Measurements from ENCODE around the gene GSTM1. TPM values are rescaled to one million over a fixed set of nuclear protein-coding genes. Genes with fewer than 3 reads are reported as not detected.
"Not testable (repeated sequence)": the region's sequence is repeated elsewhere in the genome, so short reads cannot be mapped to it uniquely, and the experiment has no call there.

Gene GSTM1
- total and polyA plus RNA-seq, 2 donors (not counting 1 experiment from before 2014, with no cell fraction given), result 30.5 to 40.0 TPM

GRCh38 chr1:109702940-109703339 lies 15.3 kb downstream of the GSTM1 start:
- CTCF ChIA-PET; ATAC-seq (ENCODE audit: low read depth); H3K4me3 Mint-ChIP-seq; H2AFZ ChIP-seq (ENCODE audit: insufficient read depth, low read depth, low read length, poor library complexity, severe bottlenecking); H3K4me3 ChIP-seq (ENCODE audit: control extremely low read depth in 1 of 5, extremely low read depth in 1 of 5, insufficient read depth in 1 of 5, low read depth in 2 of 5, low read length in 4 of 5); H3K27ac Mint-ChIP-seq; DNase-seq; POLR2A ChIA-PET; H3K36me3 ChIP-seq (replicated peaks in 1 of 2; ENCODE audit: control extremely low read depth in 1 of 2, control insufficient read depth in 1 of 2, extremely low read depth in 1 of 2, insufficient read depth in 2 of 2, low read length in 1 of 2); H3K9ac ChIP-seq (ENCODE audit: low read length); H4K20me1 ChIP-seq (ENCODE audit: control insufficient read depth, insufficient read depth, low read length, poor library complexity, severe bottlenecking); H3K4me2 ChIP-seq (replicated peaks; ENCODE audit: low read depth, low read length, poor library complexity, severe bottlenecking); H3K79me2 ChIP-seq (ENCODE audit: control insufficient read depth, insufficient read depth, low read length); H3K4me1 Mint-ChIP-seq; H3K4me1 ChIP-seq (ENCODE audit: control insufficient read depth in 2 of 2, insufficient read depth in 2 of 2, low read length in 2 of 2); H3K27ac ChIP-seq (ENCODE audit: low read length in 2 of 2); H3K9me3 ChIP-seq (ENCODE audit: control extremely low read depth in 1 of 3, control insufficient read depth in 2 of 3, insufficient read depth in 1 of 3, low read length in 2 of 3); H3K27me3 ChIP-seq (replicated peaks in 1 of 4; ENCODE audit: control extremely low read depth in 1 of 4, control insufficient read depth in 3 of 4, insufficient read depth in 4 of 4, low read length in 3 of 4); intact Hi-C loops (cut with micrococcal nuclease); H3K9me3 Mint-ChIP-seq (ENCODE audit: insufficient read depth); H3K27me3 Mint-ChIP-seq: not testable (repeated sequence)
- WGBS (ENCODE audit: insufficient coverage), result 20% methylated on average over 1 of the region's 3 CpGs

GRCh38 chr1:109704173-109704572 lies 16.6 kb downstream of the GSTM1 start:
- no peak for TF ChIP-seq EZH2 (IDR thresholded peaks at IDR 0.05; ENCODE audit: borderline replicate concordance, insufficient read depth, low read depth, low read length, poor library complexity, severe bottlenecking)
- no peak for TF ChIP-seq CTCF (IDR thresholded peaks at IDR 0.05)
- Histone ChIP-seq H3K27me3 (replicated peaks in 1 of 4; ENCODE audit: control extremely low read depth in 1 of 4, control insufficient read depth in 3 of 4, insufficient read depth in 4 of 4, low read length in 3 of 4) (no peaks in the 10 kb centered on the region), H3K4me1 (ENCODE audit: control insufficient read depth in 2 of 2, insufficient read depth in 2 of 2, low read length in 2 of 2) (no peaks in the 10 kb centered on the region), H3K79me2 (ENCODE audit: control insufficient read depth, insufficient read depth, low read length) (no peaks in the 10 kb centered on the region), H3K36me3 (replicated peaks in 1 of 2; ENCODE audit: control extremely low read depth in 1 of 2, control insufficient read depth in 1 of 2, extremely low read depth in 1 of 2, insufficient read depth in 2 of 2, low read length in 1 of 2) (no peaks in the 10 kb centered on the region), H3K9me3 (ENCODE audit: control extremely low read depth in 1 of 3, control insufficient read depth in 2 of 3, insufficient read depth in 1 of 3, low read length in 2 of 3) (peaks cover 0 to 10% (median 6%) of the 10 kb centered on the region in 3 donors), H3K9ac (ENCODE audit: low read length) (no peak overlapping the region), H2AFZ (ENCODE audit: insufficient read depth, low read depth, low read length, poor library complexity, severe bottlenecking) (no peak overlapping the region), H3K4me3 (ENCODE audit: control extremely low read depth in 1 of 5, extremely low read depth in 1 of 5, insufficient read depth in 1 of 5, low read depth in 2 of 5, low read length in 4 of 5) (no peak overlapping the region), H3K4me2 (replicated peaks; ENCODE audit: low read depth, low read length, poor library complexity, severe bottlenecking) (no peak overlapping the region), H3K27ac (ENCODE audit: low read length in 2 of 2) (no peak overlapping the region), H4K20me1 (ENCODE audit: control insufficient read depth, insufficient read depth, low read length, poor library complexity, severe bottlenecking) (no peaks in the 10 kb centered on the region)
- H3K9me3 Mint-ChIP-seq (ENCODE audit: insufficient read depth), result peaks cover 2% of the 10 kb centered on the region
- ATAC-seq (ENCODE audit: low read depth), result no peak
- peaks cover 4% of the 10 kb centered on the region for H3K27me3 Mint-ChIP-seq
- ChIA-PET POLR2A (no interaction called here), CTCF (interaction anchor here (1.1 kb wide), 1 partner anchor 158 kb away, joined by 3 read pairs; no protein-coding TSS in a partner anchor)
- no peaks in the 10 kb centered on the region for H3K4me1 Mint-ChIP-seq
- no peak for DNase-seq
- intact Hi-C loops (cut with micrococcal nuclease), result no loop called here
- 81% methylated on average over 8 of the region's 8 CpGs for WGBS (ENCODE audit: insufficient coverage)
- no peak overlapping the region for H3K4me3 Mint-ChIP-seq
- H3K27ac Mint-ChIP-seq, result no peak overlapping the region
